Lower leg skin (tissue), 3 donors: ENCODE results near the gene TUB.

Source experiments
- CTCF ChIP-seq, 3 donors: fragments of 450-650 bp; IDR thresholded peaks; one replicate each; pipeline ENCODE4 v1.5.1; 2016; ENCODE audit warnings: antibody characterized with exemption in 3 of 3, mild to moderate bottlenecking in 3 of 3, moderate library complexity in 2 of 3
- POLR2A ChIP-seq, 2 donors: fragments of 450-650 bp; IDR thresholded peaks; one replicate each; pipeline ENCODE4 v1.6.1; 2016 to 2017; ENCODE audit warnings: antibody characterized with exemption in 2 of 2, mild to moderate bottlenecking in 1 of 2, moderate library complexity in 1 of 2

GRCh38 chr11:8127447-8127846, 46.4 kb downstream of the TUB start:
- no peak for TF ChIP-seq CTCF (IDR thresholded peaks at IDR 0.05)
- TF ChIP-seq POLR2A (IDR thresholded peaks at IDR 0.05) = no peak
